ENCODE data around the gene RTBDN. TPM values are rescaled to one million over a fixed set of nuclear protein-coding genes. Genes with fewer than 3 reads are reported as not detected.

RTBDN gene
- total RNA-seq, 2 experiments from 2014 or later = not detected

DNA sequence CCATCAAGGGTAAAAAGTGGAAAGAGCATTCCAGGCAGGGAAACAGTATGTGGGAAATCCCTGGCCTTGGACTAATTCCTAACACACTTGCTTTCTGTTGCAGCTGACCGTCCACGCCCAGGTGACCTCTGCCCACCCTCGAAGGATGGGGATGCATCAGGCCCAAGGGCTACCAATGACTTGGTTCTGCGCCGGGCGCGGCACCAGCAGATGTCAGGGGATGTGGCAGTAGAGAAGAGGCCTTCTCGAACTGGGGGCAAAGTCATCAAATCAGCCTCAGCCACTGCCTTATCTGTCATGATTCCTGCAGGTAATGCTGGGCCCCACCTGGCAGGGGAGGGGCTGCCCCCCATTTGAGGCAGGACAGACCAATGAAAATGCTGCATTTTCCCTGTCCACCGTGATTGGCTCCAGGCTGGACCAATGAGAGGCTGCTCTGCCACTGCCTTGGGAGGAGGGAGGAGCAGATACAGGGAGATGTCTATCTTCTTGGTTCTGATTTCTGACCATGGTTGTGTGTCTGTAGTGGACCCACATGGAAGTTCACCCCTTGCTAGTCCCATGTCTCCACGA is 34.2 kb upstream of the RTBDN start:
- no peak overlapping the region for H3K27ac Mint-ChIP-seq
- peaks cover 15% of the 10 kb centered on the region for H3K4me1 Mint-ChIP-seq (ENCODE audit: low read depth)
- peaks cover 7% of the 10 kb centered on the region for H3K27me3 Mint-ChIP-seq
- H3K9me3 Mint-ChIP-seq = peaks cover 5% of the 10 kb centered on the region
- H3K36me3 ChIP-seq (ENCODE audit: insufficient read depth, low read length) = no peaks in the 10 kb centered on the region
- no peak overlapping the region for H3K27ac ChIP-seq (ENCODE audit: low read depth in 1 of 2, low read length in 2 of 2)
- peaks cover 0 to 7% of the 10 kb centered on the region in 2 experiments for H3K9me3 ChIP-seq (ENCODE audit: control insufficient read depth in 1 of 2, insufficient read depth in 1 of 2, low read length in 2 of 2)
- peak overlapping the region; percentile 31 for H3K4me3 Mint-ChIP-seq
- ATAC-seq (ENCODE audit: poor library complexity) (no peak), DNase-seq (no peak)
- no peak for TF ChIP-seq CTCF (IDR thresholded peaks at IDR 0.05)
- H3K27me3 ChIP-seq (ENCODE audit: control insufficient read depth in 1 of 2, insufficient read depth in 2 of 2, low read length in 2 of 2) = no peaks in the 10 kb centered on the region
- intact Hi-C loops (cut with DNase I, micrococcal nuclease) = no loop called here
- peaks cover 11% of the 10 kb centered on the region for H3K4me1 ChIP-seq (ENCODE audit: insufficient read depth, low read length)
- H3K36me3 Mint-ChIP-seq (ENCODE audit: low read depth) = peaks cover 16% of the 10 kb centered on the region
- H3K4me3 ChIP-seq (ENCODE audit: low read length) = no peak overlapping the region
- ChIA-PET POLR2A (no interaction called here), CTCF (no interaction called here)

DNA sequence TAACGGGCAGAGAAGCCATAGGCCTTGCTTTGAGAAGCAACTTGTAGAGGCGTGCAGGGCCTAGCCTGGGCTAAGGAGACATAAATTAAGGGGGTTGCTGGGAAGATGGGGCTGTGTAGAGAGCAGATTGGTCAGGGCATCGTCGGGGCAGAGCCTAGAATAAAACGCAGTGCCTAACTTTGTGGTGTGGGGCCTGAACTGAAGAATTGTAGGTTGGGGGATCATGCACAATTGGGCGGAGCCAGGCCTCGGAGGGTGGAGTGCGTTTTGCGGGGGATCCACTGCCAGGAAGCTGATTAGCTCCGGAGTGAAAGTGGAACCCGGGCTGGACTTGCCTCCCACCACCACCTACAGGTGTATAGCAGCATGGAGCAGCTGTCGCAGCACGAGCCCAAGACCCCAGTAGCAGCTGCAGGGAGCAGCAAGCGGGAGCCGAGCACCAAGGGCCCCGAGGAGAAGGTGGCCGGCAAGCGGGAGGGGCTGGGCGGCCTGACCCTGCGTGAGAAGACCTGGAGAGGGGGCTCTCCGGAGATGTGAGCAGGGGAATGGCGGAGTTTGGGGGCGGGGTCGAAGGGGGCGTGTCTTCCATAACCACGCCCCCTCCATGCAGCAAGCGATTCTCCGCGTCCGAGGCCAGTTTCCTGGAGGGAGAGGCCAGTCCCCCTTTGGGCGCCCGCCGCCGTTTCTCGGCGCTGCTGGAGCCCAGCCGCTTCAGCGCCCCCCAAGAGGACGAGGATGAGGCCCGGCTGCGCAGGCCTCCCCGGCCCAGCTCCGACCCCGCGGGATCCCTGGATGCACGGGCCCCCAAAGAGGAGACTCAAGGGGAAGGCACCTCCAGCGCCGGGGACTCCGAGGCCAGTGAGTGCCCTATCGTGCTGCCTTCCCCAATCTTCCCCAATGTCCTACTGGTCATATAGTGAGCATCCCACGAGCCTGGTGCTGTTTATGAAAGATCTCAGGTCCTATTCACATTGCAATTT is 33.0 kb upstream of the RTBDN start:
- no peak overlapping the region for H3K27ac Mint-ChIP-seq
- DNase-seq (peak; percentile 33 to 83 (median 56)), ATAC-seq (ENCODE audit: poor library complexity) (peak; percentile 79)
- ChIA-PET CTCF (no interaction called here), POLR2A (interaction anchor here (1.4 kb wide), 1 partner anchor 23 kb away, joined by 5 read pairs; the partner anchor contains the start of gene GCDH)
- H3K9me3 ChIP-seq (ENCODE audit: control insufficient read depth in 1 of 2, insufficient read depth in 1 of 2, low read length in 2 of 2) = no peaks in the 10 kb centered on the region
- H3K27me3 Mint-ChIP-seq = peaks cover 7% of the 10 kb centered on the region
- H3K4me1 Mint-ChIP-seq (ENCODE audit: low read depth) = peaks cover 15% of the 10 kb centered on the region
- peak overlapping the region; percentile 77 for H3K4me3 Mint-ChIP-seq
- H3K27me3 ChIP-seq (ENCODE audit: control insufficient read depth in 1 of 2, insufficient read depth in 2 of 2, low read length in 2 of 2) = no peaks in the 10 kb centered on the region
- intact Hi-C loops (cut with DNase I, micrococcal nuclease) = no loop called here
- peaks cover 11% of the 10 kb centered on the region for H3K4me1 ChIP-seq (ENCODE audit: insufficient read depth, low read length)
- no peak for TF ChIP-seq CTCF (IDR thresholded peaks at IDR 0.05)
- peaks cover 7% of the 10 kb centered on the region for H3K36me3 Mint-ChIP-seq (ENCODE audit: low read depth)
- H3K4me3 ChIP-seq (ENCODE audit: low read length) = peak overlapping the region; percentile 51
- no peaks in the 10 kb centered on the region for H3K36me3 ChIP-seq (ENCODE audit: insufficient read depth, low read length)
- H3K27ac ChIP-seq (ENCODE audit: low read depth in 1 of 2, low read length in 2 of 2) = no peak overlapping the region
- peaks cover 3% of the 10 kb centered on the region for H3K9me3 Mint-ChIP-seq

DNA sequence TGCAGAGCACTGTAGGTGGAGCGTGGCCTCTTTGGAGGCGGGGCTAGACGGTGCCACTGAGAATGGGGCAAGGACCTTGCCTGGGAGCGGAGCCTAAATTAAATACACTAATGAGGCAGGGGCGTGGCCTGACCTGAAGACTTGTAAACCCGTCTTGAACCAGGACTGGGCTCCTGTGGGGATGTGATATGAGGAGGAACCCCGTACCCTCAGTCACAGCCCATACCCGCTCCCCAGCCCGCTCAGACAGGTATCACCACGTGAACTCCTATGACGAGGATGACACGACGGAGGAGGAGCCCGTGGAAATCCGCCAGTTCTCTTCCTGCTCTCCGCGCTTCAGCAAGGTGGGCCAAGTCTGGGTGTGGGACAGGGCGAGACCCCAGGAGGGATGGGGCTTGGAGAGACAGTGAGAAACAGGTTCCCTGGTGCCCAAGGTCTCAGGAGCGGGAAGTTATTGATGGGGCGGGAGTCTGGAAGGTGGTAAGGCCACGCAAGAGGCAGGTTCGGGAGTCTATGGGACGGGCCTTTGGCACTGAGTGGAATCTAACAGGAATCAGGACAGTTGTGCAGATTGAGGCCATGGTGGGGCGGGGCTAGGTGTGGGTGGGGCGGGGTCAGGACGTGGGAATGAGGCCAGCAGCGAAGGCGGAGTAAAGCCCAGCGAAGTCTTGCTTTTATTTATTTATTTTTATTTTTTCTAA is 32.2 kb upstream of the RTBDN start:
- no peaks in the 10 kb centered on the region for H3K27me3 ChIP-seq (ENCODE audit: control insufficient read depth in 1 of 2, insufficient read depth in 2 of 2, low read length in 2 of 2)
- no peak for TF ChIP-seq CTCF (IDR thresholded peaks at IDR 0.05)
- CTCF ChIA-PET = no interaction called here
- Mint-ChIP-seq H3K4me1 (ENCODE audit: low read depth) (peaks cover 9% of the 10 kb centered on the region), H3K27ac (no peak overlapping the region), H3K9me3 (no peaks in the 10 kb centered on the region), H3K36me3 (ENCODE audit: low read depth) (no peaks in the 10 kb centered on the region), H3K4me3 (peak overlapping the region; percentile 77), H3K27me3 (peaks cover 7% of the 10 kb centered on the region)
- H3K36me3 ChIP-seq (ENCODE audit: insufficient read depth, low read length) = no peaks in the 10 kb centered on the region
- DNase-seq (peak in 1 of 14 experiments; percentile 20), ATAC-seq (ENCODE audit: poor library complexity) (no peak)
- H3K27ac ChIP-seq (ENCODE audit: low read depth in 1 of 2, low read length in 2 of 2) = no peak overlapping the region
- POLR2A ChIA-PET = interaction anchor here (1.4 kb wide), 1 partner anchor 24 kb away, joined by 5 read pairs; the partner anchor contains the start of gene GCDH
- intact Hi-C loops (cut with DNase I, micrococcal nuclease) = no loop called here
- H3K4me1 ChIP-seq (ENCODE audit: insufficient read depth, low read length) = peaks cover 11% of the 10 kb centered on the region
- H3K4me3 ChIP-seq (ENCODE audit: low read length) = no peak overlapping the region
- no peaks in the 10 kb centered on the region for H3K9me3 ChIP-seq (ENCODE audit: control insufficient read depth in 1 of 2, insufficient read depth in 1 of 2, low read length in 2 of 2)
